NB4 (cell line): ENCODE data around the gene MAPK4.

ENCODE experiments used
- CTCF ChIP-seq: IDR thresholded peaks from one replicate; pipeline ENCODE4 v1.5.1; 2012; ENCODE audit warnings: low read depth, low read length
- POLR2A ChIP-seq: IDR thresholded peaks from 2 replicates; pipeline ENCODE4 v1.6.1; 2011; ENCODE audit warnings: mild to moderate bottlenecking; ENCODE audit not compliant: insufficient read length; ENCODE audit errors: extremely low read depth

DNA sequence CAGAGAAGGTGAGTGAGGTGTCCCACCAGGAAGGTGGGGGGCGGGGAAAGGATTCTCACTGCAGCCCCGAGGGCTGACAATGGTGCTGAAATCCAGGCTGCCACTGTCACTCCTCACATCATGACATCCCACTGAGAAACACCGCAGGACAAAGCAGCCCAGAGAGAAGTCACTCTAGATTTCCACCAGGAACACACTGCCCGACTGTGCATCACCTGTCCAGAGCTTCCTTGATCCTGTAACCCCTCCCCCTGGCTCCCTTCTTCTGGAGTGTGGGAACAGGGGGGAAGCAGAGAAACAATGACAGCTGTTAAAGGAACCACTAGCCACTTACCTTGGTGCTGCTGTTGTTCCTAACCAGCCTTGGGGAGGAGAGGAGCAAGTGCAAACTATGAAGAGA is 190.1 kb downstream of the MAPK4 start:
- TF ChIP-seq CTCF (no peak), POLR2A (no peak)
